Activated CD8-positive, alpha-beta memory T cell treated with anti-CD3 and anti-CD28 coated beads for 4 hours (primary cell): ENCODE data around the gene ASPA.

Experiments
- DNase-seq, 2 donors: peaks; one replicate each; pipeline ENCODE4 v3.0.0-alpha.2; 2020; ENCODE audit warnings: low read depth in 2 of 2

The ASPA gene

DNA sequence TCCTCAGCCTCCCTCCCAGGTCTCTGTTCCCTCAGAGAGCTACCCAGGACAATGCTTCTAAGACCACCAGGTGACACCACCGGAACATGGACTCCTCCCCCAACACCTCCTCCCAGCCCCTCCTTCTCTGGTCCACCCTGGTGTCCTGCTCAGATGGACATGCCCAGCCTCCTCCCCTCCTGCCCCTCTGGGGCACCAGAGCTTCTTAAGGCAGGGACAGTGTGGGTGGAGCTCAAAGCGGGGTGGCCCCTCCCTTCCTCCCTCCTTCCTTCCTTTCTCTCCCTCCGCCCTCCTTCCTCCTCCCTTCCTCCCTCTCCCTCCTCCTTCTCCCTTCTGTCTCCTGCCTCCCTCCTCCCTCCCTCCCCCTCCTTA, 59.1 kb downstream of the ASPA start:
- DNase-seq = no peak

DNA sequence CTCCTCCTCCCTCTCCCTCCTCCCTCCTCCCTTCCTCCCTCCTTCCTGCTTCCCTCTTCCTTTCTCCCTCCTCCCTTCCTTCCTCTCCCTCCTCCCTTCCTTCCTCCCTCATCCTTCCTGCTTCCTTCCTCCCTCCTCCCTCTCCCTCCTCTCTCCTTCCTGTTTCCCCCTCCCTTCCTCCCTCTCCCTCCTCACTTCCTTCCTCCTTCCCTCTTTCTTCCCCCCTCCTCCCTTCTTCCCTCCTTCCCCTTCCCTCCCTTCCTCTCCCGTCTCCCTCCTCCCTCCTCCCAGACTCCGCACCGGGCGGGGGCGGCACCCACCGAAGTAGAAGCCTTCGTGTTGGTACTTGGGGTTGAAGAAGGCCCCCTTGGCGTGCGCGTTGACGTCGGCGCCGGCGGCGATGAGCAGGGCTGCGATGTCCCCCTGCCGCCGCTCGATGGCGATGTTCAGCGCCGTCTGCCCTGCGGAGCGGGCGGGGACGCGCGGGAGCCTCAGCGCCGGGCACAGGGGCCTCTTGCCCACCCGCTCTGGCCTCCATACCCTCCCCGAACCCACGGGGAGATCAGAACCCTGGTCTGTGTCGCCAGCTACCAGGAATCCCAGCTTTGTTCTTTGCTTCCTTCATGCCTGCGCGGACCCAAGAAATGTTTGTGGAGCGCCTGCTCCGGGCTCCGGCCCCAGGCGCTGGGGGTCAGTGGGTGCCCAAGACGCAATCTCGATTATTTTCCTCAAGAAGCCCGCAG, 59.6 kb downstream of the ASPA start:
- no peak for DNase-seq

DNA sequence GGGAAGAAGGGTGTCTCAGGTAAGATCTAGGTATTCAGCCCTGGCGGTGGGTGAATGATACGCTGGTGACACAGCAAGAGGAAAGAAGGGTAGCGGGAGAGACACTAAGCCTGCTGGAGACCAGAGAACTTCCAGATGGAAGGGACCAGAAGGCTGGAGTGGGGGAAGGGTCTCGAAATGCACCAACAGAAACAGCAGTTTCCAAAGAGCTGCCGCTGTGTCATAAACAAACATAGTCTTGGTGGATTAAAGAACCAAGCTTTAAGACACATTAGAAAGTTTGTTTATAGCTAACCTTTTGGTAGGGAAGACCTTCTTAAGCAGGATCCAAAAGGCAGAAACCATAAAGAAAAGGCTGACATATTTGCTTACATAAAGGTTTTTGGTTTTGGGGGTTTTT, 60.9 kb downstream of the ASPA start:
- DNase-seq = no peak

DNA sequence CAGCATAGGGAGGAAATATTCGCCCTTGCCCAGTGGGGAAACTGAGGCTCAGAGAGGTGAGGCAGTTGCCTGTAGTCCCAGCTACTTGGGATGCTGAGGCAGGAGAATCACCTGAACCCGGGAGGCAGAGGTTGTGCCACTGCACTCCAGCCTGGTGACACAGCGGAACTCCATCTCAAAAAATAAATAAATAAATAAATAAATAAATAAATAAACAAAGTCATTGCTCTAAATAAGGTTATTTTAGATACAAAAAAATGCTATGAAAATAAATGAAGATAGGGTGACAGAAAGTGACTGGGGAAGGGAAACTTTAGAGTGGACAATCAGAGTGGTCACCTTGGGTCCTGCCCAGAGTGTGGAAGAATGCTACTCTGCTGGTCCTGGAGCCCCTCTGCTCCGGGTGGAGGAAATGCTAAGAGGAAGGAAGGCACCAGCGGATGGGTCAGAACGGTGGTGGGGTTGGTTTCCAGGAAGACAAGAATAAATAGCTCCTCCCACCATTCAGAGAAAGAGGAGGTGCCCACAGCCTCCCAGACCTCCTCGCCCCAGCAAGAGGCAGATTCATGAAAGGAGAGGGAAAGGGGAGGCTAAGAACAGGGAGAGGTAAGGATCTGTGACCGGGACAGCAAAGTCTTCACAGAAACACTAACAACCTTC, 64.2 kb downstream of the ASPA start:
- no peak for DNase-seq

DNA sequence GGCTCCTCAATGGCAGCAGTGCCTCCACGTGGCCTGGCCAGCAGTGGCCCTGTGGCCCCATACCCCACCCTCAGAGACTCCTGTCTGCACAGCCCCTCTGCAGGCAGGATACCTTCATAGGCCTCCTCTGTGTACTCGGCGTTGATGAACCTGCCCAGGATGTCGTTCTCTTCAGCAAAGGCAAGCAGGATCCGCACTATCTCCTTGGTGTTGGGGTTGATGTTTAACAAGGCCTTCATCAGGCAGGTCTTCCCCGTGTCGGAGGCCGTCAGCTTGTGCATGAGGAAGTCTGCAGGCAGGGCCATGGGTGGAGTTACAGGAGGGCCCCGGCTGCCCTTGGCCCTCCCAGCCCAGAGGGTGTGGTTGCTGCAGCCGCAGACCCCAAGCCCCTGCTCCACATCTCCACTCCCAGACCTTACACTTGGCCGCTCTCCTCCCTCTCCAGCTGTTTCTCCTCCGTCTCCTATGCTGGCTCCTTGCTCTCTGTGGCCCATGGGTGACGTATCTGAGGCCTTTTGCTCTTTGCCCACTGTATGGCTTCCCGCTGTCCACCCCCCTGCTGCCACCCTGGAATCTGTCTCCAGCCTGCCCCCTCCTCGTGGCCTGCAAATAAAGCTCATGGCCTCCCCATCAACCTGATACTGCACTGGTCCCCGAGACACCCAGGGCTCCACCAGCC, 66.8 kb downstream of the ASPA start:
- DNase-seq = no peak

DNA sequence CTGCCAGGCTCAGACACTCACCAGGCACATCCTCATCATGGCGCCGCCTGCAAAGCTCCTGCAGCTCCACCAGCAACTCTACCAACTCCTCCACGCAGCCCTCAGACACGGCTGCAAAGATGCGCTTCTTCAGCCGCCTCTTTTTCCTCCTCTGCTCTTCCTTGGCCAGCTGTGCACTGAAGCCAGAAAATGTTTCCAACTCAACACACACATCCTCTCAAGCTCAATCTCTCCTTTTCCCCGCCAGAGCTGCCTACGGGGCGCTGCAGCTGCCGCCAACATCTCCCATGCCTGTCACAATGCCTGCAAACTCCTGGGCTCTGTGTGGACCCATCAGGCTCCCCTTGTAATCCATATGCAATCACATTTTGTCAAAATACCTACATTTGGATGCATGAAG, 67.7 kb downstream of the ASPA start:
- no peak for DNase-seq

DNA sequence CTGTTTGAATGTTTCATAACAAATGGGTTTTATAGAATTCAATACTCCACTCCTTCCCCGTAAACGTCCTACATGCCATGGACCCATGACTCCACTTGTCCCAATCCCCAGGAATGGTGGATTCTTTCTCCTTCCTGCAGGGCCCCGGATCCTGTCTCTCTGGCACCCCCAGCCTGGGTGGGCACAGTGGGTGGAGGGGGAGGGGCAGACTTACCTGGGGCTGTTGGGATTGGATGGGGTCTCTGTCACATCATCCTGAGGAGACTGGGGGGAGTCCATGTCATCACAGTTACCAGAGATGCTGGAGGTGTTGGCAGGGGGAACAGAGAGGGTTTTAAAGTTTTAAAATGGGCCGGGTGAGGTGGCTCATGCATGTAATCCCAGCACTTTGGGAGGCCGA, 68.6 kb downstream of the ASPA start:
- DNase-seq = no peak

DNA sequence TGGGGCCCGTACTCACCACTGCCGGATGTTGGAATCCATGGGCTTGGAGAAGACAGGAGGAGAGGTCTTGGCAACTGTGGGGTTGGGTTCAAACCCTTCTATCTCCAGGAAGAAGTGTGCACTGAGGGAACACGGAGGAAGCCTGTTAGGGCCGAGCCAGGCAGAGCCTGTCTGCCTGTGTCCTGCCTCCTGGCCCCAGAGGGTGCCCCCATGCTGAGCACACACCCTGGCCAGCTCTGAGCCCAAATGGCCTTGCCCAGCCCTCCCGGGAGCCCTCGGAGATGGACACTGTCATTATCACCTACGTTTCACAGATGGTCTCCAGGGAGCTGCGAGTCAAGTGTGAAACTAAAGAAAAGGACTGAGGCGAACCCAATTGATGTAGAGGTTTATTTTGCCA, 69.4 kb downstream of the ASPA start:
- no peak for DNase-seq

DNA sequence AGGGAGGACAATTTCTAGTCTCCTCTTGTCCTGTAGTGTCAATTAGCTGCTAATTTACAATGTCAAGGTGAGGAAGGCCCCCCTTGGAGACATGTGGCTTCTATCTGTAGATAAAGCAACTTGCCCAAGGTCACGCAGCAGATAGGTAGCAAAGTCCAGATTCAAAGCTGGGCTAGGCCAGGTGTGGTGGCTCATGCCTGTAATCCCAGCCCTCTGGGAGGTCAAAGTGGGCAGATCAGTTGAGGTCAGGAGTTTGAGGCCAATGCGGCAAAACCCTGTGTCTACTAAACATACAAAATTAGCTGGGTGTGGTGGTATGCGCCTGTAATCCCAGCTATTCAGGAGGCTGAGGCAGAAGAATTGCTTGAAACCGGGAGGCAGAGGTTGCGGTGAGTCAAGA, 70.7 kb downstream of the ASPA start:
- DNase-seq = no peak

DNA sequence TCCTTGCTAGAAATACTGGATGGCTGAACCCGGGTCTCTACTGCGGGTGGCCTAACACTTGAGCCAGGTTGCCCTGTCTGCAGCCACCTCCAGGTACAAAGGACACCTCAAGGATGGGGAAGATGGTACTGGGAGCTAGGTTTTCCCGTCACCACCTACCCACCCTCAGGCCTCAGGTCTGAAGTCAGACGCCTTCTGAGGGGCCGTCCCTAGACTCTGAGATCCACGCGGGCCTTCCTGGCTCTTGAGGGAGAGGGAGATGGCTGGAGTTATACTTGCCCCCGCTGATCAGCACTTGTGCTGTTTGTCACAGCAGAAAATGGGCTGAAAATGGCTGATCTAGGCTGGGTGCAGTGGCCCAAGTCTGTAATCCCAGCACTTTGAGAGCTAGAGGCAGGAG, 71.2 kb downstream of the ASPA start:
- DNase-seq = no peak

DNA sequence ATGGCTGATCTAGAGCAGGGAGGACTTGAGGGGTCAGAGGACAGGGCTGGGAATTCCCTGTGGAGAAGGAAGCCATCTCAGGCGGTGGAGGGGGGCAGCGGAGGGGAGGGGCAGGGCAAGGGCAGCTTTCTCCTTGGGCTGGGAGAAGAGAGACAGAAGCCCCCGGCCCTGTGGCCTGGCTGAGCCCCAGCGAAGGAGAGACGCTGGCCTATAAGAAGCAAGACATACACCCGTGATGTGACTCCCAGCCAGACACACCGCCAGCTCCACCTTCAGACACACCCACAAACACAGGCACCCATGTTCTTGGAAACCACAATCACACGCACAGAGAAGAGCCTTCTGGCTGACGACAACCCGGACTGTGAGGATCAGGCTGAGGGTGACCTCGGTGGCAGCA, 71.8 kb downstream of the ASPA start:
- no peak for DNase-seq

DNA sequence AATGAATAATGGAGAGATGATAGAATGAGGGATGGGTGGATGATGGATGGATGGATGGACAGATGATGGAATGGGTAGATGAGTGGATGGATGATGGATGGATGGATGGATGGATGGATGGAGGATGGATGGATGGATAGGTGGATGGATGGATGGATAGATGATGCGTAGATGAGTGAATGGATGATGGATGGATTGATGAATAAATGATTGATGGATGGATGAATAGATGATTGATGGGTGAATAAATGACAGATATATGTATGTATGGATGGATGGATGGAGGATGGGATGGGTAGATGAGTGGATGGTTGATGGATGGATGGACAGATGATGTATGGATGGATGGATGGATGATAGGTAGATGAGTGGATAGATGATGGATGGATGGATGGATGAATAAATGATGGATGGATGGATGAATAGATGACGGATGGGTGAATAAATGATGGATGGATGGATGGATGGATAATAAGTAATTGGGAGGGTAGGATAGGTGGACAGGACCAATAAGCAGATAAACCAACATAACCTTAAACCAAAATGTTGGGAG, 73.9 kb downstream of the ASPA start:
- no peak for DNase-seq

DNA sequence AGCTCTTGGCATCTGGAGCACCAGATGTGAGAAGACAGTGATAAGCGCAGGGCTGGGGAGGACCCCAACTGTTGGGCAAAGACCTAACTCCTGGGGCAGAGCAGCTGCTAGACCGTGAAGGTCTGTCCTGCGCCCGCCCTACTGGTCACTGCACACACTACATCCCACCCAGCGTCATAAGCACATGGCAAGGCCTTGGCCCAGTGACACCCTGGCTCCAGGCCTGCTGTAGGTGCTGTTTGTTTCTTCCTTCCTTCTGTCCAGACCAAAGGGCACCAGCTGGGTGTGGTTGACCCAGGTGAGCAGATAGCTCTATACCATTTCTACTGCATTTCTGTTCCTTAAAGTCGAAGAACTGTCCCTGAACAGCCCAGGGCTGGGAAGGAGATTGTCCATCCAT, 75.4 kb downstream of the ASPA start:
- DNase-seq = no peak

DNA sequence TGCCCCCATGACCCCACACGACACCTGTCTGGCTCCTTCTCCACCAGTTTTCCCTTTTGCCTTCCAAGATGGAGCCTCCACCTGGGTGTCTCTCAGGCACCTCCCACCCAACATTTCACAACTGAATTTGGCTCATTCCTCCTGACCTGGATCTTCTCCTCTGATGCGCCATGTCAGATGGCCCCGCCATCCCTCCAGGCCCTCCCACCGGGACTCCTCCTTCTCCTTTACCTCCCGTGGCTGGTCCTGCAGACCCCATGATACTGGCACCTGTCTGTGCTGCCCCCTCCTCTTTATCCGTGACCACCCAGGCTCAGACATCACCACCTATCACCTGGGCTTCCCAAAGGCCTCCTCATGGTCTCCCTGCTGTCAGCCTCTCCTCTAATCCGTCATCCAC, 77.1 kb downstream of the ASPA start:
- DNase-seq = no peak
